DMS53 (cell line): ENCODE results near the gene MYCL.
A peak's percentile ranks its signal among the peaks of the same experiment; 100 is the strongest.

Experiments used
- DNase-seq: peaks from one replicate; lab custom pipeline; 2025; lab: John Stamatoyannopoulos, UW

Gene MYCL

GRCh38 chr1:39852214-39852791 is 49.4 kb downstream of the MYCL start:
- DNase-seq = peak; percentile 72

DNA sequence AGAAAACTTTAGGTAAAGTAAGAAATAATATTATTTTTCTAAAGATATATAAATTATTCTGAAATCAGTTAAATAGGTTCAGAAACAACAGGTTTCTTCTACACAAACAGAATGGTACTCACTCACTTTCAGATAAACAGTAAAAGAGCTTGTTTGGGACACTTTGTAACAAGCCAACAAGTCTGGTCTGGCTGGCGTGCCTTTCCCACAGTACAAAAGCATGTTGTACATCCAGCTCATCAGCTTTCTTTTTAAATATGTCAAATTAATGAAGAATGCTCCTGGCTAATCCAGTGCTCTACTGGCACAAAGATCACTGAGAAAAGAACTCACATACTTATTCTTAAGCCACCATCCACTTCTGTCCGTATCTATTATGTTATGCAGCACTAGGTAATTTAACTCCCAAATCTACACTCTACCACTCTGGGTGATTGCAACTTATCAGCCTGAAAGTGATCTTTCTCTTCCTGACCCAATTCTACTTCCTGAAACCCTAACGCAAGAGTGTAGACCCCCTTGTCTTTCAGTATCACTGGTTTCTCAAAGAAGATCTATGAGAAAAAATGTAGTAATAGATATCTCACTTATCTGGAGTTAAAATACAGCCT is 51.0 kb downstream of the MYCL start:
- no peak for DNase-seq

GRCh38 chr1:39849203-39849602 is 52.5 kb downstream of the MYCL start:
- peak; percentile 90 for DNase-seq

GRCh38 chr1:39847940-39848339 is 53.8 kb downstream of the MYCL start:
- DNase-seq = no peak

GRCh38 chr1:39846796-39847195 is 54.9 kb downstream of the MYCL start:
- no peak for DNase-seq

- DNase-seq = peak; percentile 100
Measured at GRCh38 chr1:39845569-39846566, 55.8 kb downstream of the MYCL start.
